AG04449 (cell line): Measurements from ENCODE around the gene CFAP46.

Source experiments
- CTCF ChIA-PET: fragments of 350-600 bp; formaldehyde crosslinking; extraction: SDS; loops from one replicate; lab custom pipeline; 2021; ENCODE audit warnings: antibody characterized with exemption; lab: Yijun Ruan, JAX
- POLR2A ChIA-PET: fragments of 400-600, 350-600 bp; formaldehyde crosslinking; extraction: SDS; loops from one replicate; lab custom pipeline; 2020; ENCODE audit warnings: antibody characterized with exemption, inconsistent platforms; lab: Yijun Ruan, JAX
- DNase-seq: peaks from one replicate; pipeline ENCODE4 v3.0.0-alpha.2; 2010; ENCODE audit warnings: low read depth, low spot score
- H3K4me3 ChIP-seq: 2 replicates; pipeline ENCODE4 v1.5.1; 2011; ENCODE audit warnings: low read depth, mild to moderate bottlenecking, control low read depth, low read length
- TF ChIP-seq, protein P1 (sequence below): IDR thresholded peaks from one replicate; pipeline ENCODE4 v1.5.1; 2011; ENCODE audit warnings: mild to moderate bottlenecking, moderate library complexity, low read length, control low read depth, inconsistent platforms; ENCODE audit not compliant: insufficient read depth; ENCODE audit errors: missing control alignments

The CFAP46 gene

DNA sequence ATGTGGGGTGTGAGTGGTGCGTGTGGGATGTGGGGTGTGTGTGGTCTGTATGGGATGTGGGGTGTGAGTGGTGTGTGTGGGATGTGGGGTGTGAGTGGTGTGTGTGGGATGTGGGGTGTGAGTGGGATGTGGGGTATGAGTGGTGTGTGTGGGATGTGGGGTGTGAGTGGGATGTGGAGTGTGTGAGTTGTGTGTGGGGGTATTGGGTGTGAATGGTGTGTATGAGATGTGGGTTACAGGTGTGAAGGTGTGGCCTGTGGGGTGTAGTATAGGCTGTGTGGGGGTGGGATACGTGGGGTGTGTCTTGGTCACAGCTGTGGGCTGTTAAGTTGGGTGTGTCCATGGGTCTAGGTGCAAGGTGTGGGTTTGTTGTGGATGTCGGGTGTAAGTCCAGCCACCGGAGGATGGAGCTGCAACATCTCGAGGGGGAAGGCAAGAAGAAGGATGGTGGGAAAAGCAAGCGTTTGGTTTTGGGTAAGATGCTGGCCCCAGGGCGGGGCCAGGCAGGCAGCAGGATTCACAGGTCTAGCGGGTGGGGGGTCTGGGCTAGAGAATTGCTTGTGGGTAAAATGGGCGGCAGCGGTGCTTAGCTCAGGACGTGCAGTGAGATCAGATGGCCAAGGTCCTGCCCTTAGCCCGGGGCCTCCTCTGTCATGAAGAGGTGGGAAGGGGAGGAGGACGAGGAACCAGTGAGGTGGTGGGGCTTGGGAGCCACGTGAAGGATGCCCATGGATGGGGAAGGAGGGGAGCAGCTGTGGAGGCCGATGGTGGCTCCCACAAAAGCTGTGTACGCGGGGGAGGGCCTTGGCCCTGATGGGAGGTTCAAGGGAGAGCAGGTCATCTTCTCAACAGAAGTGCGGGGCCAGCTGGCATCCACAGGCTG, 60.1 kb downstream of the CFAP46 start:
- no peak overlapping the region for H3K4me3 ChIP-seq
- DNase-seq: no peak
- ChIA-PET POLR2A (no interaction called here), CTCF (interaction anchor here (1.0 kb wide), 1 partner anchor 437 kb away, joined by 3 read pairs; no protein-coding TSS in a partner anchor)
- TF ChIP-seq, protein P1, sequence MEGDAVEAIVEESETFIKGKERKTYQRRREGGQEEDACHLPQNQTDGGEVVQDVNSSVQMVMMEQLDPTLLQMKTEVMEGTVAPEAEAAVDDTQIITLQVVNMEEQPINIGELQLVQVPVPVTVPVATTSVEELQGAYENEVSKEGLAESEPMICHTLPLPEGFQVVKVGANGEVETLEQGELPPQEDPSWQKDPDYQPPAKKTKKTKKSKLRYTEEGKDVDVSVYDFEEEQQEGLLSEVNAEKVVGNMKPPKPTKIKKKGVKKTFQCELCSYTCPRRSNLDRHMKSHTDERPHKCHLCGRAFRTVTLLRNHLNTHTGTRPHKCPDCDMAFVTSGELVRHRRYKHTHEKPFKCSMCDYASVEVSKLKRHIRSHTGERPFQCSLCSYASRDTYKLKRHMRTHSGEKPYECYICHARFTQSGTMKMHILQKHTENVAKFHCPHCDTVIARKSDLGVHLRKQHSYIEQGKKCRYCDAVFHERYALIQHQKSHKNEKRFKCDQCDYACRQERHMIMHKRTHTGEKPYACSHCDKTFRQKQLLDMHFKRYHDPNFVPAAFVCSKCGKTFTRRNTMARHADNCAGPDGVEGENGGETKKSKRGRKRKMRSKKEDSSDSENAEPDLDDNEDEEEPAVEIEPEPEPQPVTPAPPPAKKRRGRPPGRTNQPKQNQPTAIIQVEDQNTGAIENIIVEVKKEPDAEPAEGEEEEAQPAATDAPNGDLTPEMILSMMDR: no peak

DNA sequence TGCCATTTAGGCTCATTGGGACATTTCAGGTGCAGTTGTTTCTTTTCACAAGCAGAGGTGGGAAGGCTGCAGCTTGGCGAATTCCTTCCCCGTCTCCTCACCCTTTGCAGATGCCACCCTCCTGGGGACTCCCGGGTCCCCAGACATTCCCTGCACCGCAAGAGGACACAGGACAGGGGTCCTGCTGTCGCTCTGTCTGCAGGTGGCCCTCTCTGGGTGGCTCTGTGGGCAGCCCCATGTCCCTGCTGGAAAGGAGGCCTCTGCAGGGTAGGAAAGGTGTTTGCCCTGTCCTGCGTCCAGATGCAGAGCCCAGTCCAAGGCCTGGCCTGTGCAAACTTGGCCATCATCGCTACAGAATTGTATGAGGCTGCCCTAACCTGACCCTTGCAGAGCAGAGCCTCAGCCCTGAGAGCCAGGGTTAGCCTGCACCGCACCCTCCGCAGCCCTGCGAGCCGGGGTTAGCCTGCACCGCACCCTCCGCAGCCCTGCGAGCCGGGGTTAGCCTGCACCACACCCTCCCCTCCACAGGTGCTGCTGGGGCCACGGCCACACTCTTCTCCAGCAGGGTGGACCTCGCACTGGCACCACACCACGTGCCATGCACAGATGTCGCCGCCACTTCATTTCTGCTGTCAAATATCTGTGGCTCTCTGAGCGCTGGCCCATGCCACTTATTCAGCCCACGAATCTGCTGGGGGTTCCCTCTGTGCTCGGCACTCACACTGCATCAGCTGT, 61.0 kb downstream of the CFAP46 start:
- no peak for DNase-seq
- no peak overlapping the region for H3K4me3 ChIP-seq
- ChIA-PET POLR2A (no interaction called here), CTCF (no interaction called here)
- TF ChIP-seq, protein P1: no peak

DNA sequence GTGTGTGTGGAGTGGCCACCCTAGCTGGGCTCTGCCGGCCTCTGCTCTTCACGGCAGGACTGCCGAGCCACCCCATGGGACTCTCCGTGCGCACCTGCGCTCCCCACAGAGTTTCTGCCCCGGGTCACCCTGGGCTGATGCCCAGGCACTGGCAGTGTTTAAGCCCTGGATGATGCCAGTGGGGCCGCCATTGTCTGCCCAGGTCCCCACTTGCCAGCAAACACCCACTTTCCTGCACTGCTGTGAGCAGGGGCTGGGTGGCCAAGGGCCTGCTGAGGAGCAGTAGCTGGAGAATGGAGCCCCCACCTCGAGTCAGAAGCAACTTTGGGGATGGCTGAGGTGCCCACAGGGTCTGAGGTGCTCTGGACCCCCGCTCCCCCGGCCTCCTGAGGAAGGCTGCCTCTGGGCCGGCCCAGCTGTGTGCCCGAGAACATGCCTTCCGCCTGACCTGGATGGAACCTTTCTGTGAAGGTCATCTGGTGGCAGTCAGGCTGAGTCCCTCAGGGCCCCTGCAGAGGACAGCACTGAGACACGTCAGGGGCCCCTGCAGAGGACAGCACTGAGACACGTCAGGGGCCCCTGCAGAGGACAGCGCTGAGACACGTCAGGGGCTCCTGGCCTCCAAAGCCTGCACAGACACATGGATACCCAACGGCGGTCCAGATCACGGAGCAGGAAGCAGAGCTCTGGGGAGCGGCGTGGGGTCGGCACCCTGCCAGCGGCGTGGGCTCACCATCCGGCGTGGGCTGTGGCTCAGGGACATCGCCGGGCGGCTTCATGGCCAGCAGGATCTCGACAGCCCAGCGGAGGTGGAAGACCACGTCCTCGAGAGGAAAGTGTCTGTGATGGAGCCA, 62.0 kb downstream of the CFAP46 start:
- POLR2A ChIA-PET: no interaction called here
- CTCF ChIA-PET: no interaction called here
- TF ChIP-seq, protein P1: no peak
- no peak for DNase-seq
- H3K4me3 ChIP-seq: no peak overlapping the region

DNA sequence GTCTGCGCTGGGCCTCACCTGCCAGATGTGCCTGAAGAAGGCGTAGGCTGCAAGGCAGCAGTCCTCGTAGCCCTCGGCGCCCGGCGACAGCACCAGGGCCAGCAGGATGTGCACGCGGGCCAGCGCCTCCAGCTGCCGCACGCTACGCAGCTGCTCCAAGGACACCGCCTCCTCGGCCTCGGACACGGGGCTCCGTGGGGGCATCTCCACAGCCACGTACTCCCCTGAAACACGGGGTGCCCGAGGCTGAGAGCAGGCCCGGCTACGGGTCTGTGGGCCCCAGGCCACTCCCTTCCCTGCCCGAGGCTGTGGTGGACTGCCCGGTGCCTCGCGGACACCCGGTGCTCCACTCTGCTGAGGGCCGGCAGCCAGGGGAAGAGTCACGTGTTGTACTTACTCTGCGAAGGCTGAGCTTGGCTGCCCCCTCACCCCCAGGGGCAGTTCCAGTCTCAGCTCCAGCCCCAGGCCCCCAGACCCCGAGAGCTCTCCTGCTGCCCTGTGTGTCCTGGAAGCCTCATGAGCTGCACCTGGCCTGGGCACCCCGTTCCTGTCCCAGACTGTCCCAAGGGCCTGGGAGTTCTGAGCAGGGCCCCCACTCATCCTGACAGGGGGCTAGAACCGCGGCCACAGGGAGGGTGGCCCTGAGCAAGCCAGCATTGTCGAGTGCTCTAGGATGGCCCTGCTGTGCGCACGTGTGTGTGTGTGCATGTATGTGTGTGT, 62.8 kb downstream of the CFAP46 start:
- no peak overlapping the region for H3K4me3 ChIP-seq
- ChIA-PET CTCF (no interaction called here), POLR2A (no interaction called here)

DNA sequence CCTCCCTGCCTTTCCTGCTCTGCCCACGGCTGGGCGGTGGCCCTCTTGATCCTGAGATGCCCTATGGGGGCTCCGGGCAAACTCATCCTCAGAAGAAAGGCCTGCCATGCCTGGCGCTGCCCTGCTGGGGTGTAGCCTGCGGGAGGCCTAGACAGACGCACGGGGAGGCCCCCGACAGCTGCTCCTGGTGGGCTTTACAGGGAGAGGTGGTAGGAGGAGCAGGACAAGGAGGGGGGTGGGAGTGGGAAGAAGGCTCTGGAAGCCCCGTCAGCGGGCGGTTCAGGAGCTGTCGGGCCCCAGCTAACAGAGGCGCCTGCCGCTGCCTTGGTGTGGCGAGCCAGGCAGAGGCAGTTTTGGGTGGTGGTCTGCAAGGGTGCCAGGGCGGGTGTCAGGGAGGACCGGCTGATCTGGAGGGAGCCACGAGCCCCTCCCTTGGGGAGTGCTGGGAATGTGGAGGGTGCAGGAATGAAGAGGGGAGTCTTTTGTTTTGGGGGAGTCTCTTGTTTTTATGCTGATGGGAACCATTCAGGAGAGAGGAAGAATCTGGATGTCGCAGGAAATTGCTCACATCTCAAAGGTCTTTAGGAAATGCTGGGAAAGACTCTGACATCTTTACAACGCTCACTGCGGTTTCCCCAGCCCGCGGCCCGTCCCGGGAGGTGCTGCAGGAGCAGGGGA, 63.5 kb downstream of the CFAP46 start:
- no peak for DNase-seq
- no peak overlapping the region for H3K4me3 ChIP-seq
- ChIA-PET POLR2A (no interaction called here), CTCF (no interaction called here)
- TF ChIP-seq, protein P1: no peak

More for the DNA sequence above, 62.8 kb downstream of the CFAP46 start:
- TF ChIP-seq, protein P1: no peak
- DNase-seq: no peak
